IMR-90 (cell line): ENCODE measurements around the gene CDIP1. TPM values are rescaled to one million over a fixed set of nuclear protein-coding genes. Genes with fewer than 3 reads are reported as not detected.

Experiments
- ATAC-seq: fragments of 200-7000 bp; cut with Tn5 transposase; 2 replicates; pipeline ENCODE4 v1.9.1; 2020; ENCODE audit warnings: low read depth, mild to moderate bottlenecking, moderate library complexity
- BruUV-seq: library from RNA; stranded (reverse); fragments of 400-500 nt; replicated peaks from 2 replicates; lab custom pipeline; 2021; lab: Mats Ljungman, UMichigan
- CTCF ChIA-PET: fragments of 300-600 bp; formaldehyde crosslinking; extraction: SDS; loops from one replicate; lab custom pipeline; 2021; ENCODE audit warnings: antibody characterized with exemption; lab: Yijun Ruan, JAX
- POLR2A ChIA-PET: fragments of 300-600 bp; sonication (Branson Sonifier 250); formaldehyde crosslinking; loops from one replicate; lab custom pipeline; 2022; ENCODE audit warnings: antibody characterized with exemption; ENCODE audit not compliant: unreplicated experiment; lab: Charles Lee
- DNase-seq: peaks from one replicate; pipeline ENCODE4 v3.0.0; 2013
- H2AFZ ChIP-seq: replicated peaks from 2 replicates; pipeline ENCODE3; 2013; ENCODE audit warnings: low read length, mild to moderate bottlenecking; ENCODE audit not compliant: poor library complexity
- H2AK5ac ChIP-seq: 2 replicates; pipeline ENCODE4 v1.6.1; 2013; ENCODE audit warnings: low read depth, low read length, inconsistent platforms
- H2AK9ac ChIP-seq: replicated peaks from 2 replicates; pipeline ENCODE3; 2013; ENCODE audit warnings: mild to moderate bottlenecking, low read depth, low read length, moderate library complexity; ENCODE audit not compliant: poor library complexity
- H2BK120ac ChIP-seq: 2 replicates; pipeline ENCODE4 v1.6.1; 2013; ENCODE audit warnings: low read depth, low read length, inconsistent platforms
- H2BK15ac ChIP-seq: 3 replicates; pipeline ENCODE4 v1.6.1; 2013; ENCODE audit warnings: low read depth, low read length, inconsistent platforms
- H2BK20ac ChIP-seq: 2 replicates; pipeline ENCODE4 v1.6.1; 2013; ENCODE audit warnings: low read depth, mild to moderate bottlenecking, inconsistent platforms, low read length, moderate library complexity
- H2BK5ac ChIP-seq: 2 replicates; pipeline ENCODE4 v1.6.1; 2013; ENCODE audit warnings: mild to moderate bottlenecking, low read depth, low read length, inconsistent platforms; ENCODE audit not compliant: poor library complexity, severe bottlenecking
- H3K14ac ChIP-seq: replicated peaks from 2 replicates; pipeline ENCODE4 v1.6.1; 2013; ENCODE audit warnings: low read depth, low read length, inconsistent platforms
- H3K18ac ChIP-seq: 2 replicates; pipeline ENCODE4 v1.6.1; 2013; ENCODE audit warnings: low read depth, low read length, control low read depth
- H3K23ac ChIP-seq: 2 replicates; pipeline ENCODE4 v1.6.1; 2013; ENCODE audit warnings: low read depth, low read length, inconsistent platforms
- H3K27ac ChIP-seq: 2 replicates; pipeline ENCODE4 v1.5.1; 2013; ENCODE audit warnings: mild to moderate bottlenecking, control low read depth, low read length; ENCODE audit not compliant: insufficient read depth
- H3K27me3 ChIP-seq: 2 replicates; pipeline ENCODE4 v1.6.1; 2013; ENCODE audit warnings: low read length; ENCODE audit not compliant: control insufficient read depth, insufficient read depth
- H3K36me3 ChIP-seq: 2 replicates; pipeline ENCODE4 v1.6.1; 2013; ENCODE audit warnings: low read length, mixed read lengths; ENCODE audit not compliant: control insufficient read depth, insufficient read depth
- H3K4ac ChIP-seq: 2 replicates; pipeline ENCODE4 v1.6.1; 2013; ENCODE audit warnings: low read depth, low read length, inconsistent platforms
- H3K4me1 ChIP-seq: 2 replicates; pipeline ENCODE4 v1.6.1; 2013; ENCODE audit warnings: low read length, mixed read lengths; ENCODE audit not compliant: control insufficient read depth, insufficient read depth
- H3K4me2 ChIP-seq: 2 replicates; pipeline ENCODE4 v1.6.1; 2013; ENCODE audit warnings: low read depth, mild to moderate bottlenecking, control low read depth, low read length, moderate library complexity
- H3K4me3 ChIP-seq: 2 replicates; pipeline ENCODE4 v1.5.1; 2013; ENCODE audit warnings: low read depth, mild to moderate bottlenecking, control low read depth, low read length, moderate library complexity; ENCODE audit not compliant: insufficient read depth
- H3K56ac ChIP-seq: 2 replicates; pipeline ENCODE4 v1.6.1; 2013; ENCODE audit warnings: low read length, inconsistent platforms; ENCODE audit not compliant: insufficient read depth; ENCODE audit errors: extremely low read depth
- H3K79me1 ChIP-seq, 2 experiments: 2 replicates each; pipeline ENCODE4 v1.6.1; 2013; ENCODE audit warnings: low read length in 2 of 2, inconsistent platforms in 1 of 2, low read depth in 1 of 2
- H3K9ac ChIP-seq: 2 replicates; pipeline ENCODE4 v1.6.1; 2013; ENCODE audit warnings: low read depth, low read length, control low read depth
- H3K9me1 ChIP-seq: 2 replicates; pipeline ENCODE4 v1.6.1; 2013; ENCODE audit warnings: low read length, inconsistent platforms; ENCODE audit not compliant: insufficient read depth
- H3K9me3 ChIP-seq: 2 replicates; pipeline ENCODE4 v1.6.1; 2013; ENCODE audit warnings: low read length; ENCODE audit not compliant: control insufficient read depth, insufficient read depth
- H4K20me1 ChIP-seq: 2 replicates; pipeline ENCODE4 v1.6.1; 2013; ENCODE audit warnings: low read length, inconsistent platforms; ENCODE audit not compliant: insufficient read depth
- H4K5ac ChIP-seq: 2 replicates; pipeline ENCODE4 v1.6.1; 2013; ENCODE audit warnings: mild to moderate bottlenecking, low read depth, low read length, control low read depth
- H4K8ac ChIP-seq, 2 experiments: 2 replicates each; pipeline ENCODE4 v1.6.1; 2013; ENCODE audit warnings: low read depth in 2 of 2, low read length in 2 of 2, control low read depth in 1 of 2, inconsistent platforms in 1 of 2
- H4K91ac ChIP-seq: 2 replicates; pipeline ENCODE4 v1.6.1; 2013; ENCODE audit warnings: low read depth, low read length, inconsistent platforms; ENCODE audit not compliant: insufficient read depth
- BHLHE40 ChIP-seq: fragments of 150-350 bp; IDR thresholded peaks from 2 replicates; pipeline ENCODE4 v1.6.1; 2016; ENCODE audit warnings: mild to moderate bottlenecking, low read depth, low read length
- CEBPB ChIP-seq: IDR thresholded peaks from 2 replicates; pipeline ENCODE4 v1.6.1; 2012; ENCODE audit warnings: low read depth, low read length, improper control_type of control experiment
- CHD1 ChIP-seq: IDR thresholded peaks from 2 replicates; pipeline ENCODE4 v1.6.1; 2012; ENCODE audit warnings: low read depth, low read length, improper control_type of control experiment
- ELK1 ChIP-seq: fragments of 150-350 bp; IDR thresholded peaks from 2 replicates; pipeline ENCODE4 v1.6.1; 2016; ENCODE audit warnings: low read depth, mild to moderate bottlenecking, low read length, moderate library complexity, borderline replicate concordance
- MAFK ChIP-seq: IDR thresholded peaks from 2 replicates; pipeline ENCODE4 v1.6.1; 2012; ENCODE audit warnings: low read depth, low read length, improper control_type of control experiment
- MAZ ChIP-seq: IDR thresholded peaks from 2 replicates; pipeline ENCODE4 v1.6.1; 2012; ENCODE audit warnings: low read depth, mild to moderate bottlenecking, low read length, improper control_type of control experiment, moderate library complexity, borderline replicate concordance
- MXI1 ChIP-seq: IDR thresholded peaks from 2 replicates; pipeline ENCODE4 v1.6.1; 2012; ENCODE audit warnings: low read depth, mild to moderate bottlenecking, low read length, moderate library complexity, borderline replicate concordance
- NFE2L2 ChIP-seq: fragments of 150-350 bp; IDR thresholded peaks from 2 replicates; pipeline ENCODE4 v1.6.1; 2016; ENCODE audit warnings: low read depth, mild to moderate bottlenecking, low read length
- POLR2A ChIP-seq: IDR thresholded peaks from 2 replicates; pipeline ENCODE4 v1.6.1; 2012; ENCODE audit warnings: mild to moderate bottlenecking, low read depth, low read length
- RAD21 ChIP-seq: IDR thresholded peaks from 2 replicates; pipeline ENCODE4 v1.6.1; 2012; ENCODE audit warnings: low read length, improper control_type of control experiment
- RCOR1 ChIP-seq: IDR thresholded peaks from 2 replicates; pipeline ENCODE4 v1.6.1; 2012; ENCODE audit warnings: mild to moderate bottlenecking, low read length, improper control_type of control experiment; ENCODE audit not compliant: insufficient replicate concordance
- RFX5 ChIP-seq: IDR thresholded peaks from 2 replicates; pipeline ENCODE4 v1.8.0; 2012; ENCODE audit warnings: low read depth, mild to moderate bottlenecking, low read length, moderate library complexity
- SMC3 ChIP-seq: fragments of 150-350 bp; IDR thresholded peaks from 2 replicates; pipeline ENCODE4 v1.6.1; 2016; ENCODE audit warnings: low read depth, mild to moderate bottlenecking, antibody characterized with exemption, low read length, moderate library complexity
- USF2 ChIP-seq: fragments of 150-350 bp; IDR thresholded peaks from 2 replicates; pipeline ENCODE4 v1.6.1; 2017; ENCODE audit warnings: mild to moderate bottlenecking, antibody characterized with exemption, low read length, low read depth
- WGBS, 2 experiments: methylation state at CpG; one replicate each; pipeline versions ENCODE4 v1.1.5 to v1.1.7; 2013; ENCODE audit warnings: missing lambda C conversion rate in 2 of 2; ENCODE audit not compliant: insufficient read length in 1 of 2; ENCODE audit errors: extremely low coverage in 2 of 2; 5-methylcytosine and 5-hydroxymethylcytosine counted together
- dilution Hi-C: fragments of 300-500 bp; cut with HindIII; formaldehyde crosslinking; loops from one replicate; pipeline ENCODE4 v1.14.3; 2018; ENCODE audit warnings: low sequenced_read_pairs; ENCODE audit not compliant: unreplicated experiment
- in situ Hi-C: fragments of 300-500 bp; cut with MboI; formaldehyde crosslinking; loops from 3 replicates; pipeline ENCODE4 v1.14.3; 2019; ENCODE audit warnings: low sequenced_read_pairs, inconsistent platforms, mixed read lengths
- intact Hi-C: fragments of 100-400 bp; cut with micrococcal nuclease; formaldehyde crosslinking; loops from 2 replicates; pipeline ENCODE4 v1.10.0; 2022
- polyA plus RNA-seq, 3 experiments: library from polyadenylated mRNA; depleted of rRNA; stranded (reverse); fragments of >200 nt; gene quantifications; 2 replicates each; pipeline ENCODE4 v1.2.3, GENCODE V29; 2012; ENCODE audit warnings: low replicate concordance in 1 of 3
- total RNA-seq: library from RNA; depleted of rRNA; stranded (reverse); fragments of >200 nt; gene quantifications from 2 replicates; pipeline ENCODE4 v1.2.3, GENCODE V29; 2012

The CDIP1 gene
- total and polyA plus RNA-seq, 2 of the 4 experiments (the other 2 are of a cell fraction), result 4.8 to 14.6 TPM

GRCh38 chr16:4509420-4509819 is 29.2 kb downstream of the CDIP1 start:
- WGBS, 2 experiments, result 90% methylated on average over 3 of the region's 8 CpGs; no CpG with 5 or more reads in 1 of the 2 experiments
- Histone ChIP-seq H3K18ac (no peak overlapping the region), H3K4me3 (no peak overlapping the region), H2AFZ (no peak overlapping the region), H3K56ac (no peak overlapping the region), H3K4me1 (no peaks in the 10 kb centered on the region), H2BK15ac (no peak overlapping the region), H3K79me1 (peaks cover 0 to 46% of the 10 kb centered on the region in 2 experiments), H2AK9ac (peak overlapping the region; percentile 12), H3K4me2 (no peak overlapping the region), H3K14ac (no peak overlapping the region), H2BK120ac (no peak overlapping the region), H3K27me3 (no peaks in the 10 kb centered on the region), H2BK20ac (no peak overlapping the region), H3K9me3 (no peaks in the 10 kb centered on the region), H3K9ac (no peak overlapping the region), H4K8ac (no peak overlapping the region), H2AK5ac (no peak overlapping the region), H4K20me1 (peaks cover 13% of the 10 kb centered on the region), H3K36me3 (peaks cover 65% of the 10 kb centered on the region), H2BK5ac (no peak overlapping the region), H4K5ac (no peak overlapping the region), H3K27ac (no peak overlapping the region), H3K4ac (no peak overlapping the region), H4K91ac (no peak overlapping the region), H3K9me1 (no peaks in the 10 kb centered on the region), H3K23ac (no peak overlapping the region)
- no peak for TF ChIP-seq CHD1
- TF ChIP-seq MXI1, result no peak
- TF ChIP-seq RCOR1, result no peak
- TF ChIP-seq USF2, result no peak
- TF ChIP-seq CEBPB, result no peak
- no peak for TF ChIP-seq NFE2L2
- no peak for TF ChIP-seq SMC3
- TF ChIP-seq POLR2A, result no peak
- no peak for TF ChIP-seq RFX5
- no peak for TF ChIP-seq ELK1
- no peak for TF ChIP-seq MAZ
- TF ChIP-seq MAFK, result no peak
- no peak for TF ChIP-seq RAD21
- TF ChIP-seq BHLHE40, result no peak
- in situ Hi-C loops (loop anchor here (25.0 kb wide), 1 partner anchor 453 kb away; the partner anchor contains the start of gene SEC14L5), dilution Hi-C loops (no loop called here), intact Hi-C loops (no loop called here)
- DNase-seq (no peak), ATAC-seq (no peak)
- ChIA-PET CTCF (no interaction called here), POLR2A (no interaction called here)
- no TSS peak for BruUV-seq
